Measurements from ENCODE around the gene TMEM40. TPM values are rescaled to one million over a fixed set of nuclear protein-coding genes. Genes with fewer than 3 reads are reported as not detected.
"Not testable (repeated sequence)": the region's sequence is repeated elsewhere in the genome, so short reads cannot be mapped to it uniquely, and the experiment has no call there.

TMEM40 gene
- total RNA-seq, 2 donors from 2014 or later, result not detected

- Histone ChIP-seq H3K4me3 (peak overlapping the region; percentile 73), H3K27me3 (replicated peaks; ENCODE audit: insufficient read depth) (no peaks in the 10 kb centered on the region), H3K9me3 (no peaks in the 10 kb centered on the region), H3K36me3 (no peaks in the 10 kb centered on the region), H3K4me1 (ENCODE audit: control insufficient read depth in 1 of 2, low read depth in 2 of 2) (peaks cover 3 to 28% of the 10 kb centered on the region in 2 donors), H3K27ac (peak overlapping the region; percentile 90 to 94)
- ATAC-seq (ENCODE audit: insufficient number of reproducible peaks, low FRiP score, low read depth) (no peak), DNase-seq (ENCODE audit: low spot score) (no peak)
- TF ChIP-seq CTCF (IDR thresholded peaks at IDR 0.05), result no peak
These were observed 38.2 kb upstream of the TMEM40 start for GRCh38 chr3:12797124-12797891.

GRCh38 chr3:12796171-12797123 lies 37.4 kb upstream of the TMEM40 start, which contains the start of gene CAND2:
Gene CAND2, plus strand, starts transcription at chr3:12796680. Its CDS starts 41 bp downstream, at chr3:12796721.
- H3K9me3 ChIP-seq, result no peaks in the 10 kb centered on the region
- no peaks in the 10 kb centered on the region for H3K27me3 ChIP-seq (replicated peaks; ENCODE audit: insufficient read depth)
- ATAC-seq (ENCODE audit: insufficient number of reproducible peaks, low FRiP score, low read depth) (peak; percentile 77), DNase-seq (ENCODE audit: low spot score) (peak; percentile 43)
- TF ChIP-seq CTCF (IDR thresholded peaks at IDR 0.05), result no peak
- peak within 1 kb of the TSS; percentile 73 for H3K4me3 ChIP-seq
- no peaks in the 10 kb centered on the region for H3K36me3 ChIP-seq
- peaks cover 3 to 28% of the 10 kb centered on the region in 2 donors for H3K4me1 ChIP-seq (ENCODE audit: control insufficient read depth in 1 of 2, low read depth in 2 of 2)
- peak within 1 kb of the TSS; percentile 90 to 94 for H3K27ac ChIP-seq

GRCh38 chr3:12793701-12794100 lies 34.6 kb upstream of the TMEM40 start:
- Histone ChIP-seq H3K27me3 (replicated peaks; ENCODE audit: insufficient read depth) (no peaks in the 10 kb centered on the region), H3K27ac (no peak overlapping the region), H3K9me3 (no peaks in the 10 kb centered on the region), H3K4me3 (no peak overlapping the region), H3K4me1 (ENCODE audit: control insufficient read depth in 1 of 2, low read depth in 2 of 2) (peaks cover 3 to 16% of the 10 kb centered on the region in 2 donors), H3K36me3 (no peaks in the 10 kb centered on the region)
- no peak for DNase-seq (ENCODE audit: low spot score)
- no peak for TF ChIP-seq CTCF (IDR thresholded peaks at IDR 0.05)
- no peak for ATAC-seq (ENCODE audit: insufficient number of reproducible peaks, low FRiP score, low read depth)

- ATAC-seq (ENCODE audit: insufficient number of reproducible peaks, low FRiP score, low read depth) (no peak), DNase-seq (ENCODE audit: low spot score) (no peak)
- Histone ChIP-seq H3K4me3 (no peak overlapping the region), H3K36me3 (no peaks in the 10 kb centered on the region), H3K9me3 (no peaks in the 10 kb centered on the region), H3K4me1 (ENCODE audit: control insufficient read depth in 1 of 2, low read depth in 2 of 2) (peaks cover 0 to 3% of the 10 kb centered on the region in 2 donors), H3K27ac (no peak overlapping the region), H3K27me3 (replicated peaks; ENCODE audit: insufficient read depth) (no peaks in the 10 kb centered on the region)
- TF ChIP-seq CTCF (IDR thresholded peaks at IDR 0.05), result no peak
These were observed 32.4 kb upstream of the TMEM40 start for GRCh38 chr3:12791430-12791829.

- H3K27me3 ChIP-seq (replicated peaks; ENCODE audit: insufficient read depth); H3K36me3 ChIP-seq; H3K27ac ChIP-seq; DNase-seq (ENCODE audit: low spot score); H3K9me3 ChIP-seq; ATAC-seq (ENCODE audit: insufficient number of reproducible peaks, low FRiP score, low read depth); H3K4me3 ChIP-seq; H3K4me1 ChIP-seq (ENCODE audit: control insufficient read depth in 1 of 2, low read depth in 2 of 2): not testable (repeated sequence)
These were observed 29.1 kb upstream of the TMEM40 start for GRCh38 chr3:12787967-12788690.
